Stimulated activated CD4-positive, alpha-beta T cell treated with anti-CD3 and anti-CD28 coated beads, Interleukin-12 subunit alpha, Interleukin-12 subunit beta, amount 100 ng/mL, for 24 hours (primary cell): ENCODE data around the gene TRMT10C.
"Not testable (repeated sequence)": the region's sequence is repeated elsewhere in the genome, so short reads cannot be mapped to it uniquely, and the experiment has no call there.

ENCODE experiments used
- DNase-seq, 2 experiments: peaks; one replicate each; pipeline ENCODE4 v3.0.0-alpha.2; 2020; ENCODE audit warnings: low read depth in 2 of 2

Gene TRMT10C

GRCh38 chr3:101548527-101549105, 13.1 kb upstream of the TRMT10C start:
- DNase-seq, result no peak

DNA sequence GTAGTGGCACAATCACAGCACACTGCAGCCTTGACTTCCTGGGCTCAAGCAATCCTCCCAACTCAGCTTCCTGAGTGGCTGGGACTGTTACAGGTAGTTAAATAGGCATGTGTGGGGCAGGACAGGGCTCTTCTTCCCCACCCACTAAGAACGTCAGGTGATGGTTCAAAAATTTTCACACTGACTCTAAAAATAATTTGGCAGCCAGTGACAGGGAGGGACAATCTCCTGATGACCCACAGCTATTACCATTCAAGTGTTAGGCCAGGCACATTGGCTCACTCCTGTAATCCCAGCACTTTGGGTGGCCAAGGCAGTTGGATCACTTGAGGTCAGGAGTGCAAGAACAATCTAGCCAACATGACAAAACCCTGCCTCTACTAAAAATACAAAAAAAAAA, 12.2 kb upstream of the TRMT10C start:
- no peak for DNase-seq

- DNase-seq, result not testable (repeated sequence)
Measured at GRCh38 chr3:101551359-101552081, 10.1 kb upstream of the TRMT10C start.

DNA sequence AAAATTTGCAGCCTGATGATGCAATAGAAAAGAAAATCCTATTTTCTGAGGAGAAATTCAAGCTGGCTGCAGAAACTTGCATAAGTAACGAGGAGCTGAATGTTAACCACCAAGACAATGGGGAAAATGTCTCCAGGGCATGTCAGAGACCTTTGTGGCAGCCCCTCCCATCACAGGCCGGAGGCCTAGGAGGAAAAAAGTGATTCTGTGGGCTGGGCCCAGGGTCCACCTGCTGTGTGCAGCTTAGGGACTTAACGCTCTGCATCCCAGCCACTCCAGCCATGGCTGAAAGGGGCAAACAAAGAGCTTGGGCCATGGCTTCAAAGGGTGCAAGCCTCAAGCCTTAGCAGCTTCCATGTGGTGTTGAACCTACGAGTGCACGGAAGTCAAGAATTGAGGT, 8.3 kb upstream of the TRMT10C start:
- not testable (repeated sequence) for DNase-seq

DNA sequence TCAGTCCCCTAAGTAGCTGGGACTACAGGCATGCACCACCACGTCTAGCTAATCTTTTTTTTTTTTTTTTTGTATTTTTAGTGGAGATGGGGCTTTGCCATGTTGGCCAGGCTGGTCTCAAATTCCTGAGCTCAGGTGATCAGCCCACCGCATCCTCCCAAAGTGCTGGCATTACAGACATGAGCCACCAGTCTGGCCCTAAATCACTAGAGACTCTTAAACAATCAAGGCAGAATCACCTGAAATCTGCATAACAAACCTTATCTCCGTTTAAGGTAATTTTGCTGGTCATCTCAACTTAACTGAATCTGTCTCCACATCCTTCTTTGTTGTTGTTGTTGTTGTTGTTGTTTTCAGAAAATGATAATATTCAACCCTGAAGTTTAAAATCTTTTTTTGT, 5.6 kb upstream of the TRMT10C start:
- no peak for DNase-seq

- peak in 1 of 2 experiments; percentile 37 for DNase-seq
Measured at GRCh38 chr3:101567528-101568317, 6.1 kb downstream of the TRMT10C start.

DNA sequence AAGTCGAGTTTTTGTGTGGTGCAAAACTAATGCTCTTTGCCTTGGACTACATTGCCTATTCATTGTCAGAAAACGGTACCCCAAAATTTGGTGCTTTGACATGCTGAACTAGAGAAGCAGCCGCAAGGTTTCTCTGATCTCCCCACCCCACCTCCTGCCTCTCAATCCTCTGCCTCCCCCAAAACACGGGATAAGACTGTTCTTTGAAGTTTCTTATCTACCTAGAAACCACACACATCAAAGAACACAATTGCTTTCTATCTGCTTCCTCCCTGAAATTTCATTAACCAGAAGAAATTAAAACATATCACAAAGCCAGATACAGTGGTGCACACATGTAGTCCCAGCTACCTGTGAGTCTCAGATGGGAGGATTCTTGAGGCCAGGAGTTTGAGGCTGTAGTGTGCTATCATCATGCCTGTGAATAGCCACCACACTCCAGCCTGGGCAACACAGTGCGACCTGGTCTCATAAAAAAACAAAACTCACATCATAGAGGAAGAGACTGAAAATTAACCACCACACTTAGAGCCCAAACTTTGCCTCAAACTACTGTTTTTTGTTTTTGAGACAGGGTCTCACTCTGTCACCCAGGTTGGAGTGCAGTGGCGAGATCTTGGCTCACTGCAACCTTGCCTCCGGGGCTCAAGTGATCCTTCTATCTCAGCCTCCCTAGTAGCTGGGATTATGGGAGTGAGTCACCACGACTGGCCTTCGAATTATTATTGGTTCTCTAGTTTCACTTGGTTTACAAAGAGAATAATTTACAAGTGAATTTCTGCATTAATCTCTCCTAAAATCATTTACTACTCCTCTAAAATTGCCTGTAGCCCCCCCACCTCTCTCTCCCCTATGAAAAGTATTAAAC, 9.6 kb downstream of the TRMT10C start:
- no peak for DNase-seq

DNA sequence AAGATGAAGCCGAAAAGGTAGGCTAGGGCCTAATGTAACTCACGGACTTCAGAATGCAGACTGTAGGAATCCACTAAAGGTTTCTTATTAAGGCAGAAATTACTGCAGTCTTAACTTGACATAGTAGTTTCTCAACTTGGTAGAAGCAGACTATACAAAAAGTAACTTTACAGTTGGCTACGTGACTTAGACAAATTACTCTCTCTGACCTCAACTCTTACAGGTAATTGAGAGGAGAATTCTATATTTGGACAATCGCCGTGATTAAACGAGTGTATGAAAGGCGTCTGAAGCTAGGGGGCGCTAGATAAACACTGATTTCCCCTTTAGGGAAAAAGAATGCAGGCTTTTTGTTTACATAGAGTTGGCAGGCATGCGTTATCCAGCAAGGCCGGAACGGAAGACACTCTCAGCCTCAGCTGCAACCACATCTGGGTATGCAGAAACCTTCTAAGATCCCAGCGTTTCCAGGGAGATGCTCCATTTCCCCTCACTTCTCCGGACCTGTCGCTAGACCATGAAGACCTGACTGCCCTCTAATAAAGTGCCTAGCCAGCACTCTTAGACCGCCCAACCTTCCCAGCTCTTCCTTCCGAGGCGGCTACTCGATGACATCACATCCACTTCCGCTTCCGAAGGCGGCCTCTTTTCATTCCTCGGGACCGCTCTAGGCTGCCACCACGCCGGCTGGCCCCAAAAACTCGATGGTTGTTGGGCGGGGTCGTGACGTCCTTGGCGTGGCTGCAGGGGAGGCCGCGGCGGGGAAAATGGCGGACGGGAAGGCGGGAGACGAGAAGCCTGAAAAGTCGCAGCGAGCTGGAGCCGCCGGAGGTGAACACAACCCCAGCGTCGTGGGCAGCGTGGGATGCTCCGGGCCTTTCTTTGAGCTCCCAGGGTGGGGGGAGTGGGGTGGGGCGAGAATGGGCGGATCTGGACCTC, 12.1 kb downstream of the TRMT10C start, which contains the start of gene PCNP:
PCNP (plus strand) TSS at position 732 of the 939 bp plus-strand sequence; CDS start at position 768, 36 bp downstream.
- DNase-seq, result peak; percentile 98 to 99

DNA sequence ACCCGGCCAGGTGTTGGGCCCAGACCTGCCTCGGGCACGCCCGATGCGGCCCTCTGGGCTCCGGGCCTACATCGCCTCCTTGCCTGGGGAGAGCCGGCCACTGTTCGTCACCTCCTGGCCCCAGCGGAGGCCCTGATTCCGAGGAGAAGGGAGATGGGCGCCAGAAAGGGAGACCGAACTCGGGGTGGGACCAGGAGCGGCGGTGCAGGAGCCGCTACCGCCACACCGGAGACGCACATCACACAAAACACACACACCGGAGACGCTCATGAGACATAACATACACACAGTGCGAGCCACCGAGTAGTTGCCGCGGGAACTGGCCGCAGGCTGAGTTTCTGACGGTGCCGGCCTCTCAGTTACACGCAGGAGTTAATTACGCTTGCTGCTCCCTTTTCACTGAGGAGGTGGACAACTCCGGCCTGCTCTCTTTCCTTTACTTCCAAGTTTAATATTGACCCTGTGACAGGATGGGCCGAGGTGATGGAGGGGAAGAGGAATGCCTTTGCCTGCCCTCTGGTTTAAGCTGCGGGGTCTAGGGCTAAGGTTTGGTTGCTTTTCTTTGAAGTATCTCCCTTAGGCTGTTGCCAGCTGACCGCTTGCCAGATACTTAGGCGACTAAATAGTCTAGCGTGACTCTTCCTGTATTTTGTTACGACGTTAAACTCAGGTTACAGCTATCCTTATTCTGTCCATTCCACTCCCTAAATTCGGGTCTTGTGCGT, 12.9 kb downstream of the TRMT10C start:
- peak in 1 of 2 experiments; percentile 37 for DNase-seq

- DNase-seq, result no peak
Measured at GRCh38 chr3:101577286-101577685, 15.6 kb downstream of the TRMT10C start.

GRCh38 chr3:101588616-101589015, 26.9 kb downstream of the TRMT10C start:
- DNase-seq, result no peak

GRCh38 chr3:101591071-101591470, 29.4 kb downstream of the TRMT10C start:
- no peak for DNase-seq

DNA sequence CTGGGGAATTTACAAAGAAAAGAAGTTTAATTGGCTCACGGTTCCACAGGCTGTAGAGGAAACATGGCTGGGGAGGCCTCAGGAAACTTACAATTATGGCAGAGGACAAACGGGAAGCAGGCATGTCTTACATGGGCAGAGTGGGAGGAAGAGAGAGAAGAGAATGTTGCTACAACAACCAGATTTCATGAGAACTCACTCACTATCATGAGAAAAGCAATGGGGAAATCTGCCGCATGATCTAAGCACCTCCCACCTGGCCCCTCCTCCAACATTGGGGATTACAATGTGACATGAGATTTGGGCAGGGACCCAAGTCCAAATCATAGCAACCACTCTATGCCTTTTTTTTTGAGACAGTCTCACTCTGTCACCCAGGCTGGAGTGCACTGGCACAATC, 41.1 kb downstream of the TRMT10C start:
- DNase-seq, result no peak

DNA sequence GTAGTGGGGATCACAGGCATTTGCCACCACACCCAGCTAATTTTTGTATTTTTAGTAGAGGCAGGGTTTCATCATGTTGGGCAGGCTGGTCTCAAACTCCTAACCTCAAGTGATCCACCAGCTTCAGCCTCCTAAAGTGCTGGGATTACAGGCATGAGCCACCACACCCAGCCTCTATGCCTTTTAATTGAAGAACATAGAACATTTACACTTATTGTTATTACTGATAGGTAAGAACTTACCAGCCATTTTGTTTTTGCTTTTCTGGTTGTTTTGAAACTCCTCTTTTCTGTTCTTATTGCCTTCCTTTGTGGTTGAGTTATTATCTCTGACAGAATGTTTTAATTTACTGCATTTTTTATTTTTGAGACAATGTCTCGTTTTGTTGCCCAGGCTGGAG, 41.5 kb downstream of the TRMT10C start:
- no peak for DNase-seq

DNA sequence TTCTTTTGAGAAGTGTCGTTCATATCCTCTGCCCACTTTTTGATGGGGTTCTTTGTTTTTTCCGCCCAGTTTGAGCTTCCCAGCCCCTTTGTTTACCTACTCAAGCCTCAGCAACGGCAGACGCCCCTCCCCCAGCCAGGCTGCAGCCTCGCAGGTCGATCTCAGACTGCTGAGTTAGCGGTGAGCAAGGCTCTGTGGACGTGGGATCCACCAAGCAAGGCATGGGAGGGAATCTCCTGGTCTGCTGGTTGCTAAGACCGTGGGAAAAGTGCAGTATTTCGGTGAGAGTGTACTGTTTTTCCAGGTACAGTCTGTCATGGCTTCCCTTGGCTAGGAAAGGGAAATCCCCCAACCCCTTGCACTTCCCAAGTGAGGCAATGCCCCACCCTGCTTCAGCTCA, 43.7 kb downstream of the TRMT10C start:
- DNase-seq, result not testable (repeated sequence)

DNA sequence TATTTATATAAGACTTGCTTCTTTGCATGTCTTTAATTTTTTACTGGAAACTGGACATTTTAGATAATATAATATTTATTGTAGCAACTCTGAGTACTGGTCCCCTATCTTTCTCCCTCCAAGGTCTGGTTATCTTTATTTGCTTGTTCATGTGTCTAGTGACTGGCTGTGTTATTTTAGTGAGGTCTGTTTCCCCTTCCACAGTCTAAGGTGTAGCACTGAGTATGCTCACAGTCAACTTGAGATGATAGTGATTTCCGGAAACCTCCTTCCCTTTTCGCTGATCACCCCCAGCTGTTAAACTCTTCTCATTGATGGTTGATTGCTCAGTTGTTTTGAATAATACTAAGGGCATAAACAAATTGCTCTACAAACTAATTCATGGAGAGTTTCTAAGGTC, 49.4 kb downstream of the TRMT10C start:
- no peak for DNase-seq

DNA sequence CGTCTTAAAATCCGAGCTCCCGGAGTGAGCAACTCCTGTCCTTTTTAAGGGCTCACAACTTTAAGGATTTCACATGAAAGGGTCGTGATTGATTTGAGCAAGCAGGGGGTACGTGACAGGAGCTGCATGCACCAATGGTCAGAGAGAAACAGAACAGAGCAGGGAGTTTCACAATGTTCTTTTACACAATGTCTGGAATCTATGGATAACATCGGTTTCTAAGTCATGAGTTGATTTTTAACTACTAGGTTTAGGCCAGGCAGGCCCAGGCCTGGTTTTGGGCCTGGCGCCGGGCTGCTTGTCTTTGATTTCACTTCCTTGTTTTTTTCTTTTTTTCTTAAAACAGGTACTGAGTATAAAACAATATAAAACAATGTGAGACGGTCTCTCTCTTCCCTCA, 51.3 kb downstream of the TRMT10C start:
- DNase-seq, result not testable (repeated sequence)

GRCh38 chr3:101615525-101615924, 53.9 kb downstream of the TRMT10C start:
- DNase-seq, result no peak
